Mammary epithelial cell (primary cell): Measurements from ENCODE around the gene MCF2L.

Source experiments
- EZH2 ChIP-seq: IDR thresholded peaks from 2 replicates; pipeline ENCODE4 v1.6.1; 2012; ENCODE audit warnings: low read length, inconsistent platforms, borderline replicate concordance
- TF ChIP-seq, protein P1 (sequence below), 2 donors: IDR thresholded peaks in 1 of 2; conservative IDR thresholded peaks in 1 of 2; 2 replicates each; pipeline ENCODE4 v1.5.1; 2011 to 2012; ENCODE audit warnings: inconsistent platforms in 2 of 2, low read length in 2 of 2, mild to moderate bottlenecking in 2 of 2, control low read depth in 1 of 2, low read depth in 1 of 2; ENCODE audit not compliant: insufficient read depth in 1 of 2; ENCODE audit errors: extremely low read depth in 1 of 2

DNA sequence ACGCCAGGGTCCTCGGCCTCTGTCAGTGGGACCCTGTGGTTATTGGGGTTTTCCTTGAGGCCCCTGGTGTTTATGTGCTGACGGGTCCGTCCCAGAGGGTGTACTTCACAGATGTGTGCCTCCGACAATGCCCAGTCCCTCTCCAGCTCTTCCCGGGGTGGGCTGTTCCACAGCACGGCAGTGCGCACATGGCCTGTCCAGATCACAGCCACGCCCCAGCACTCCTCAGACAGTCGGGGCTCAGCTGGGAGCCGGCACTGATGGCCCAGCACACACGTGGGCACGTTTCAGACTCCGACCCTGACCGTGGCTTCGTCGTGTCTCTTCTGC lies 119.6 kb downstream of the MCF2L start:
- TF ChIP-seq EZH2, result no peak
- TF ChIP-seq, protein P1, sequence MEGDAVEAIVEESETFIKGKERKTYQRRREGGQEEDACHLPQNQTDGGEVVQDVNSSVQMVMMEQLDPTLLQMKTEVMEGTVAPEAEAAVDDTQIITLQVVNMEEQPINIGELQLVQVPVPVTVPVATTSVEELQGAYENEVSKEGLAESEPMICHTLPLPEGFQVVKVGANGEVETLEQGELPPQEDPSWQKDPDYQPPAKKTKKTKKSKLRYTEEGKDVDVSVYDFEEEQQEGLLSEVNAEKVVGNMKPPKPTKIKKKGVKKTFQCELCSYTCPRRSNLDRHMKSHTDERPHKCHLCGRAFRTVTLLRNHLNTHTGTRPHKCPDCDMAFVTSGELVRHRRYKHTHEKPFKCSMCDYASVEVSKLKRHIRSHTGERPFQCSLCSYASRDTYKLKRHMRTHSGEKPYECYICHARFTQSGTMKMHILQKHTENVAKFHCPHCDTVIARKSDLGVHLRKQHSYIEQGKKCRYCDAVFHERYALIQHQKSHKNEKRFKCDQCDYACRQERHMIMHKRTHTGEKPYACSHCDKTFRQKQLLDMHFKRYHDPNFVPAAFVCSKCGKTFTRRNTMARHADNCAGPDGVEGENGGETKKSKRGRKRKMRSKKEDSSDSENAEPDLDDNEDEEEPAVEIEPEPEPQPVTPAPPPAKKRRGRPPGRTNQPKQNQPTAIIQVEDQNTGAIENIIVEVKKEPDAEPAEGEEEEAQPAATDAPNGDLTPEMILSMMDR (conservative IDR thresholded peaks at IDR 0.05 in 1 of 2, IDR thresholded peaks at IDR 0.05 in 1 of 2; ENCODE audit: extremely low read depth in 1 of 2, insufficient read depth in 1 of 2, low read depth in 1 of 2, low read length in 2 of 2), result no peak
